Astrocyte of the cerebellum (primary cell): ENCODE measurements around the gene FLNB.

Experiments
- DNase-seq: peaks from one replicate; pipeline ENCODE4 v3.0.0-alpha.2; 2011; ENCODE audit warnings: low read depth
- H3K4me3 ChIP-seq: 2 replicates; pipeline ENCODE4 v1.5.1; 2011; ENCODE audit warnings: mild to moderate bottlenecking, low read depth, low read length, moderate library complexity
- in situ Hi-C: cut with HindIII; loops from 2 replicates; pipeline ENCODE4 v1.10.0; 2017; ENCODE audit warnings: low sequenced_read_pairs
- TF ChIP-seq, protein P1 (sequence below): IDR thresholded peaks from 2 replicates; pipeline ENCODE4 v1.5.1; 2012; ENCODE audit warnings: low read length, low read depth, moderate library complexity, mild to moderate bottlenecking; ENCODE audit errors: missing control alignments

Gene FLNB

DNA sequence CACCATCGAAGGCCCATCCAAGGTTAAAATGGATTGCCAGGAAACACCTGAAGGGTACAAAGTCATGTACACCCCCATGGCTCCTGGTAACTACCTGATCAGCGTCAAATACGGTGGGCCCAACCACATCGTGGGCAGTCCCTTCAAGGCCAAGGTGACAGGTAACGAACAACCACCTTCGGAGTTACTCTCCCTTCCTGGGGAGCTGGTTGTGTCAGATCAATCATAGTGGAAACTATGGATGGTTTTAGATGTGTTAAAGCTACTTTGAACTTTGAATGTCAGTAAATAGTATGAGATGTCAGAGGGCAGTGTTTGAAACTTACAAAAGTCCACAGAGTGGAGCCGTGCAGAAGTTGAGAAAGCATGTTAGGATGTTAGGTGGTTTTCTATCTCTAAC lies 160.3 kb downstream of the FLNB start:
- DNase-seq = no peak
- no peak overlapping the region for H3K4me3 ChIP-seq
- TF ChIP-seq, protein P1, sequence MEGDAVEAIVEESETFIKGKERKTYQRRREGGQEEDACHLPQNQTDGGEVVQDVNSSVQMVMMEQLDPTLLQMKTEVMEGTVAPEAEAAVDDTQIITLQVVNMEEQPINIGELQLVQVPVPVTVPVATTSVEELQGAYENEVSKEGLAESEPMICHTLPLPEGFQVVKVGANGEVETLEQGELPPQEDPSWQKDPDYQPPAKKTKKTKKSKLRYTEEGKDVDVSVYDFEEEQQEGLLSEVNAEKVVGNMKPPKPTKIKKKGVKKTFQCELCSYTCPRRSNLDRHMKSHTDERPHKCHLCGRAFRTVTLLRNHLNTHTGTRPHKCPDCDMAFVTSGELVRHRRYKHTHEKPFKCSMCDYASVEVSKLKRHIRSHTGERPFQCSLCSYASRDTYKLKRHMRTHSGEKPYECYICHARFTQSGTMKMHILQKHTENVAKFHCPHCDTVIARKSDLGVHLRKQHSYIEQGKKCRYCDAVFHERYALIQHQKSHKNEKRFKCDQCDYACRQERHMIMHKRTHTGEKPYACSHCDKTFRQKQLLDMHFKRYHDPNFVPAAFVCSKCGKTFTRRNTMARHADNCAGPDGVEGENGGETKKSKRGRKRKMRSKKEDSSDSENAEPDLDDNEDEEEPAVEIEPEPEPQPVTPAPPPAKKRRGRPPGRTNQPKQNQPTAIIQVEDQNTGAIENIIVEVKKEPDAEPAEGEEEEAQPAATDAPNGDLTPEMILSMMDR = no peak
- in situ Hi-C loops = loop anchor here (10.0 to 25.0 kb wide), 2 partner anchors 156 to 224 kb away; partner anchors contain the start of gene FLNB

DNA sequence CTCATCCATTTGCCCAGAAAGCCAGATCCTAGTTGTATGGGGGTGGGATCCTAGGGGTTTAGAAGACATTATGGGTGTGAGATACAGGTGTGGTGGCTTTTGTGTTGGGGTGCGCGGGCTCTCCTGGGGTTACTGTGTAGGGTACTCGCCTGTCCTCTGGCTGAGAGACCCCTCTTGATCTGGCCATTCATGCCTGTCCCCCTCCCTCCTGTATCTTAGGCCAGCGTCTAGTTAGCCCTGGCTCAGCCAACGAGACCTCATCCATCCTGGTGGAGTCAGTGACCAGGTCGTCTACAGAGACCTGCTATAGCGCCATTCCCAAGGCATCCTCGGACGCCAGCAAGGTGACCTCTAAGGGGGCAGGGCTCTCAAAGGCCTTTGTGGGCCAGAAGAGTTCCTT lies 161.1 kb downstream of the FLNB start:
- TF ChIP-seq, protein P1 = no peak
- DNase-seq = no peak
- in situ Hi-C loops = loop anchor here (10.0 to 25.0 kb wide), 2 partner anchors 157 to 225 kb away; partner anchors contain the start of gene FLNB
- H3K4me3 ChIP-seq = no peak overlapping the region

DNA sequence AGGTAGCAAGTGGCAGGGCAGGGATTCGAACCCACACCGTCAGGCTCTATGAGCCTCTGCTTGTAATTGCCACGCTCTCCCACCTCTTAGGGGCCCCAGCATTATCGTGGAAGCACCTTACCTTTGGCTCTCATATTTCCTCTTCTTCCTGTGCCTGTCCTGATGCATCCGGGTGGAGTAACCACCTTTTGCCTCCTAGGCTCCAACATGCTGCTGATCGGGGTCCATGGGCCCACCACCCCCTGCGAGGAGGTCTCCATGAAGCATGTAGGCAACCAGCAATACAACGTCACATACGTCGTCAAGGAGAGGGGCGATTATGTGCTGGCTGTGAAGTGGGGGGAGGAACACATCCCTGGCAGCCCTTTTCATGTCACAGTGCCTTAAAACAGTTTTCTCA lies 162.2 kb downstream of the FLNB start:
- H3K4me3 ChIP-seq = no peak overlapping the region
- in situ Hi-C loops = loop anchor here (25.0 kb wide), 1 partner anchor 158 kb away; the partner anchor contains the start of gene FLNB
- no peak for DNase-seq
- TF ChIP-seq, protein P1 = no peak

DNA sequence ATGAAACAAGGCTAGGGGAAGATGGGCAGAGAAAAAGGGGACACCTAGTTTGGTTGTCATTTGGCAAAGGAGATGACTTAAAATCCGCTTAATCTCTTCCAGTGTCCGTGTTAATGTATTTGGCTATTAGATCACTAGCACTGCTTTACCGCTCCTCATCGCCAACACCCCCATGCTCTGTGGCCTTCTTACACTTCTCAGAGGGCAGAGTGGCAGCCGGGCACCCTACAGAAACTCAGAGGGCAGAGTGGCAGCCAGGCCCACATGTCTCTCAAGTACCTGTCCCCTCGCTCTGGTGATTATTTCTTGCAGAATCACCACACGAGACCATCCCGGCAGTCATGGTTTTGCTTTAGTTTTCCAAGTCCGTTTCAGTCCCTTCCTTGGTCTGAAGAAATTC lies 162.9 kb downstream of the FLNB start:
- TF ChIP-seq, protein P1 = no peak
- no peak for DNase-seq
- in situ Hi-C loops = loop anchor here (25.0 kb wide), 1 partner anchor 159 kb away; the partner anchor contains the start of gene FLNB
- H3K4me3 ChIP-seq = no peak overlapping the region

DNA sequence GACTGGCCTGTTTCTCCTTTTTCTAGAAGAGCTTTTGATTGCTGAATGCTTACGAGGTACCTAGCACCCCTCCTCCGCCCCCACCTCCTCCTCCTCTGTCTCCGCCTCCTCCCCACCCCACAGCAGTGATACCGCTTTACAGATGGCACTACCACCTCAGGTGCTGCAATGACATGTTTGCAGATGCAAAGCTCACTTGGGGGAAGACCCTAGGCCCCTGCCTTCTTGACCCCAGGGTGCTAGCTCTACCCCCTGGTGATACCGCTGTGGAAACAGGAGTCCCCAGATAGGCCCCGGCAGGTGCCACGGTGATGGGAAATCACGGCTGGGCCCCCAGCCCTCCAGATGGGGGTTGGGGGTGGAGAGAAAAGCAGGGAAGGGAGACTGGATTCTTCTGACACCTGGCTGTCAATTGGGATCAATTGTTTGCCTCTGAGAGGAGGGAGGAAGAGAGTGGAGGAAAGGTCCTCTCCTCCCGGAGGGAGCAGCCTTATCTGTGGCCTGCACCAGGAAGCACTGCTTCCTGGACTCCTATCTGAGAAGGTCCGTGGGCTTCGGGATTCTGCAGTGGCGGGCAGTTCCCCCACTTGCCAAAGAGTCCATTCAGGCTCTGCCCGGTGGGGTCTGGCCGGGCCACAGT lies 164.9 kb downstream of the FLNB start:
- TF ChIP-seq, protein P1 = no peak
- no peak for DNase-seq
- in situ Hi-C loops = loop anchor here (25.0 kb wide), 1 partner anchor 161 kb away; the partner anchor contains the start of gene FLNB
- H3K4me3 ChIP-seq = no peak overlapping the region

DNA sequence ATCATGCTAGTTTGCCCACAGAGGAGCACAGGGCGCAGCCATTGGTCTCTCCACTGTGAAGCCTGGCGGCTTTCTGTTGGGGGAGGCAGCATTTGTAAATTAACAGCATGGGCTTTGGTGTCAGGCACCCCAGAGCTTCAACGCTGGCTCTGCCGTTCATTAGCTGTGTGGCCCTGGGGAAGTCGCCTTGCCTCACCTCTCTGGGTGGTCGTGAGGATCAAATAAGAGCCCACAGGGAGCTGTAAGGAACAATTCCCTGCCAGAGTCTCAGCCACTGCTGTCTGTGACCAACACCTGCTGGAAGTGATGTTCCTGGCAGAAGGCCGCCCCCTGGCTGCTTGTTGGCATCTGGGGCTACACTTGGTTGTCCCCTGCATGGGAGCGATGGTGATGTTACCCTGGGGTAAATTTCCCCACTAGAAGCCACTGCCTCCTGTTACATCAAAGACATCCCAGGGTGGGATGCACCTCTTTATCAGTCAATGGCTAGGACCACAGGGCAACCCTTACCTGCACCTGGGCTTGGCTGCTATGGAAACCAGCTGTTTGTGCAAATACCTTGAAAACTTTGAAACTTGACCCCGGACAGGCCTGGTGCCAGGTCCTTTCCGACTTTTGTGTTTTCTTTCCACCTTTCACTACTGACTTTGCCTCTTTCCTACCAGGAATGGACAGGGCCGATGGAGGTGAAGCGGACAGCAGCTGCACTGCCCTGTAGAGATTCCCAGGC lies 165.6 kb downstream of the FLNB start:
- in situ Hi-C loops = loop anchor here (25.0 kb wide), 1 partner anchor 162 kb away; the partner anchor contains the start of gene FLNB
- TF ChIP-seq, protein P1 = peak; percentile 48
- no peak overlapping the region for H3K4me3 ChIP-seq
- no peak for DNase-seq
